Measurements from ENCODE around the gene NPC1.
"Not testable (repeated sequence)": the region's sequence is repeated elsewhere in the genome, so short reads cannot be mapped to it uniquely, and the experiment has no call there.

NPC1 gene

GRCh38 chr18:23573626-23574431 lies 12.5 kb downstream of the NPC1 start:
- DNase-seq, result peak; percentile 83 to 87 (median 86)

- no peak for DNase-seq
Measured at GRCh38 chr18:23573020-23573419, 13.3 kb downstream of the NPC1 start.

- DNase-seq, result no peak
Measured at GRCh38 chr18:23572570-23572969, 13.7 kb downstream of the NPC1 start.

DNA sequence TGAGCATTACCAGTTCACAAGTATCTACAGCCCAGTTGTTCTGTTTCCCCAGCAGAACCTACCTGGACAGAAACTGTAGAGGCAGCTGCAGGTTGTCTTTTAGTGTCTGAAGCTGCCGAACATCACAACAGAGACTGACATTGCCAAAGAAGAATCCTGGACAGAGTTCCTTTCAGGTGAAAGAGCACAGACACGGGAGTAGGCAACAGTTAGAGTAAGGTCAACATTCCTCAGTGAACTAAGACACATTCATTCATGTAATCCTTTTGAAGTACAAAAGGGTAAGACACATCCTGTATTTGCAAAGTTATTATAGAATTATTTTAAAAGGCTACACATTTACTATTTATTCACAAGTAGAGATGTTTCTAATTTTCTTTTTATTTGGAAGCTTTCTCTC lies 14.3 kb downstream of the NPC1 start:
- no peak for DNase-seq

DNA sequence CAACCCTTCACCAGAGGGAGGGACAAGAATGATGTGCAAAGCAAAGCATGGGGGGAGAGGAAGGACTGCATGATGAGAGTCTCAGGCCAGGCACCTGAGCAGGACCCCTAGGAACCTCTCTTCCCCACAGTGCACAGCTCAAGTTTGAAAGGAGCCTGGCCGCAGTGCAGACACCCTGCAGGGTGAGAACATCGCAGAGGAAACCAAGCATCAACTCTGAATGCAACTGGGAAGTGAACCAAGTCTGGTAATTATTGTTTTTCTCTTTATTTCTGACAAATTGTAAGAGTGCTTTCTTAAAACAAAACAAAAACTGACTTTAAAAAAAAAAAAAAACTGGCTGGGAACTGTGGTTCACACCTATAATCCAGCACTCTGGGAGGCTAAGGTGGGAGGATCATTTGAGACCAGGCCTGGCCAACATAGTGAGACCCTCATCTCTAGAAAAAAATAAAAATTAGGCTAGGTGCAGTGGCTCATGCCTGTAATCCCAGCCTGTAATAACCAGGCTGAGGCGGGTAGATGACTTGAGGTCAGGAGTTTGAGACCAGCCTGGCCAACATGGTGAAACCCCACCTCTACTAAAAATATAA lies 15.3 kb downstream of the NPC1 start:
- no peak for DNase-seq

DNA sequence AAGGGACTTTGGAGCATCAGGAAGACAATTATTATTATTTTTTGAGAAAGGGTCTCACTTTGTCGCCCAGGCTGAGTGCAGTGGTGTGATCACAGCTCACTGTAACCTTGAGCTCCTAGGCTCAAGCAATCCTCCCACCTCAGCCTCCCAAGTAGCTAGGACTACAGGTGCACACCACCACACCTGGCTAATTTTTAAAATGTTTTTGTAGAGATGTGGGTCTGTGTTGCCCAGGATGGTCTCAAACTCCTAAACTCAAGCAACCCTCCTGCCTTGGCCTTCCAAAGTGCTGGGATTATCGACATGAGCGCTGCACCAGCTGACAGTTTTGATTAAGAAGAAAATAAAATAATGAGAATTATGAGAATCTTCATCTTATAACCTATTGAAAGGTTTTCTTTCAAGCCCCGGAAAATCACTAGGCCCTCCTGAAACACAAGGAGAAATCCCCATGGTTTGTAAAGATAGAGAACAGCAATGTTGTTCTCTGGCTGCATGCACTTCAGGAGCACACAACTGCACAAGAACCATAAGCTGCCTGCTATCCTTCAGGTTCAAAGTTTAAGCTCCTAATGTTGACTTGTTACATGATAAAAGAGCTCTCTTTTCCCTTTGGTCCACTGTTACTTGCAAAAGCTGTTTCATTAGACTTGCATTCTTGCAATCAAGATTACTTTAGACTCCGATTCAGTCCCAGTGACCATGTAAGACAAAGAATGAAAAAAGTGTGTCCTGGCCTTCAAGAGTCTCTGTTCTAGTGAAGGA lies 16.8 kb downstream of the NPC1 start:
- DNase-seq, result no peak

- no peak for DNase-seq
Measured at GRCh38 chr18:23568281-23569138, 17.8 kb downstream of the NPC1 start.

DNA sequence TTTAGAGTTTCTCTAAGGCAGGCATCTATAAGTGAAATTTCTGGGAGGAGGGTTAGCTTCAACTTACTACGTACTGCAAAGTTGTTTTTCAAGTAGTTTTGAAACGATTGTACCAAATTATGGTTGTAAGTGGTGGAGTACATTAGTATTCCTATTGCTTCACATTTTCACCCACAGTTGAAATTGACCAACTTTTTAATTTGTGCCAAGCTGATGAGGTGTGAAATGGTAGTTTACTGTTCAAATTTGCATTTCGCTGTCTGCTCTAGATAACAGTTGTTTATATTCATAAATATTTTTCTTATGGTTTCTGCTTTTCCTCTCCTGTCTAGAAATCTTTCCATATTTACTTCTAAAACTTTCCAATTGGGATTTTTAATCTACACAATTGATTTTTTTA lies 18.6 kb downstream of the NPC1 start:
- DNase-seq, result no peak

DNA sequence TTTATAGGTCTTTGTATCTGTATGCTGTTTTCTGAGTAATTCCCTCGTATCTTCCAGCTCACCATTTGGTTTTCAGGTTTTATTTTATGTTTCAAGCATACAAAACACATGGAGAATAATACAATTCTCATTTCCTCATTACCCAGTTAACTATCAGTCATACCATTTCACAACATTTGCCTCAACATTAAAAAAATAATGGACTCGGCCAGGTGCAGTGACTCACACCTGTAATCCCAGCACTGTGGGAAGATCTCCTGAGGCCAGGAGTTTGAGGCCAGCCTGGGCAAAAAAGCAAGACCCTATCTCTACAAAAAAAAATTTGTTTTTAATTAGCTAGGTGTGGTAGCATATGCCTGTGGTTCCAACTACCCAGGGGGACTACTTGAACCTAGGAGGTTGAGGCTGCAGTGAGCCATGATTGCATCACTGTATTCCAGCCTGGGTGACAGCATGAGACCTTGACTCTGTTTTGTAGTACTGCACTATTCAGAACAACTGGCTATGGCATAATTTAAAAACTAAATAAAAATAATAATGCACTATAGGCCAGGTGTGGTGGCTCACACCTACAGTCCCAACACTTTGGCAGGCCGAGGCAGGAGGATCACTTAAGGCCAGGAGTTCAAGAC lies 20.3 kb downstream of the NPC1 start:
- DNase-seq, result no peak

- peak; percentile 66 to 90 (median 85) for DNase-seq
Measured at GRCh38 chr18:23563377-23564043, 22.8 kb downstream of the NPC1 start.

- no peak for DNase-seq
Measured at GRCh38 chr18:23560186-23560585, 26.1 kb downstream of the NPC1 start.

GRCh38 chr18:23557511-23557910 lies 28.8 kb downstream of the NPC1 start:
- DNase-seq, result not testable (repeated sequence)

DNA sequence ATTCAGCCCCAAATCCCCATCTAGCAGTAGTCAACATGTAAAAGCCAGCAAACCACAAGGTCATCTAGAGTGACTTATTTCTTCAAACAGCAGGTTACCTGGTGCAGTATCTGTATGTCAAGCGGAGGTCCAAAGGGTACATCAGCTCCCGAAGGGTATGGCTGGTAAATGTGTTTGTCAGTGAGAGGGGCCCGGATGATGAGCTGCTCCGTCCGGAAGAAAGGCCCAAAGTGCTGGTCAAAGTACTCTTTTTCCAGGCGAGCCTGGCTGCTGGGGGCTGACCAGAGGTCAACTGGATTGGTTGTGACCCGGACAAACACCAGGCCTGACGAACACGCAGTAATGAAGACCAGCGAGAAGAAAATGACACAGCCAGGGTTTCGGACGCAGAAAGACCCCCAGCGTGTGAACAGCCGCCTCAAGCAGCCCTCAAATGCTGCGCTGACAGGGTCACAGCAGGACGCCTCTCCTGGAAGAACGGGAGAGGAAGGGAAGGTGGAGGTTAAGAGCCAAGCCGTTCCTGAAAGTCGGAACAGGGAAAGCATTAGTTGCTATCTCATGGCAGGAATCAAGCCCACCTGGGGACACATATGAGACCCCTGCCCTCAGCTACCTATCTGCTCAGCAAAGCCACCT lies 30.0 kb downstream of the NPC1 start:
- no peak for DNase-seq

DNA sequence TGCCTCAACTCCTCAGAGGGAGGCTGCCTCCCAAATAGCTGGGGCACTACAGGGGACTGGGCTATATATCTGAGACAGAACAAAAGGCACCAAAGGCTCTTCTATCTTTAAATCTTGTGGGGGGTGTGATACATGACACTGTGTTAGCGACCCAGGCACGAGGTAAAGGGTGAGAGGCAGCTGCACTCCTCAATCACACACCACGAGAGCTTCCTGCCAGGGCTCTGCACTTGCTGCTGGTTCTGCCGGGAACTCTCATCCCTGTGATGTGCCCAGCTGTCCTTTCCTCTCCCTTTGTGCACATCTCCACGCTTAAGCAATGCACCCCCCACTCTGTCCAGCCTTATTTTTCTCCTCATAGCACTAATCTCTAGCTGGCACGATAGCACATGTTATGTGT lies 32.4 kb downstream of the NPC1 start:
- no peak for DNase-seq

DNA sequence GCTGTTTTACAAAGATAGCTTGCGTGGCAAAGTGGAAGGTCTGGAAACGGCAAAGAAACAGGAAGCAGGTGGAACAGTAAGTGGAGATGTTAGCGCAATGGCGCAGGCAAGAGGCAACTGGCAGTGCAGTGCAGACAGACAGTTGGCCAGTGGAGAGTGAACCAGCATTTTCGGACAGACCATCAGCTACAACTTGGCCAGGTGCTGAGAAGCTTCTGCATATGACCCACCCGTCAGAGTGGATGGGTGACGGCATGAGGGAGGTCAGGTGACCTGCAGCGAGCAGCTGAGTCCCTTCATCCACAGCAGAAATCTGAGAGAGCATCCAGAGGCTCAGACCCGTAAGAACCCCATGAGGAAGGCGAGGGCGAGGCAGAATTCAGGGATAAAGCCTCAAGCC lies 33.8 kb downstream of the NPC1 start:
- no peak for DNase-seq

DNA sequence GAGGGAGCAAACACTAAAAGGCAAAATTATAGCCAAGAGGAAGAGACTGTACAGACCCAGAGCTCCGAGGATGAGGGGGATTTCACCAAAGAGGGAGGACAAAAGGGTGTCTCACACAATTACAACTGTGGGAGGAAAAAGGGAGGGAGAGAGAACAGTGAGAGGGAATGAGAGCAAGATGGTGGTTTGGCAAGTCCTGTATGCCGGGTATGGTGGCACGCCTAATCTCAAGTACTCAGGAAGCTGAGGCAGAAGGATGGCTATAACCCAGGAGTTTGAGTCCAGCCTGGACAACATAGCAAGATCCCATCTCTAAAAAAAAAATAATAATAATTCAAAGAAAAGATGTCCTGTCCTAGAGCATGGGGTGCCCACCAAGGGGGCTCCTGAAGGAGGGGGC lies 34.3 kb downstream of the NPC1 start:
- no peak for DNase-seq

- DNase-seq, result no peak
Measured at GRCh38 chr18:23550898-23551297, 35.4 kb downstream of the NPC1 start.

- no peak for DNase-seq
Measured at GRCh38 chr18:23548719-23549118, 37.6 kb downstream of the NPC1 start.

GRCh38 chr18:23548275-23548674 lies 38.0 kb downstream of the NPC1 start:
- DNase-seq, result no peak

- peak in 1 of 3 donors; percentile 27 for DNase-seq
Measured at GRCh38 chr18:23547846-23548245, 38.5 kb downstream of the NPC1 start.

DNA sequence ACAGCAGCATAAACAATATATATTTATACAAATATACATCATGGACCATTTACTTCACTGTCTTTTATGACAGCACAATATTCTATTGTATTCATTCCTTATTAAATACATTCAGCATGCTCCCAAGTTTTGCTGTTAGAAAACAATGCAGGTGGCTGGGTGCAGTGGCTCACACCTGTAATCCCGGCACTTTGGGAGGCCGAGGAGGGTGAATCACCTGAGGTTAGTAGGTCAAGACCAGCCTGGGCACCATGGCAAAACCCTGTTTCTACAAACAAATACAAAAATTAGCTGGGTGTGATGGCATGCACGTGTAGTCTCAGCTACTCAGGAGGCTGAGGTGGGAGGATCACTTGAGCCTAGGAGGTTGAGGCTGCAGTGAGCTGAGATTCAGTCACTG lies 39.0 kb downstream of the NPC1 start:
- DNase-seq, result no peak

Measured in suppressor macrophage treated with lipopolysaccharide for 1 hour (primary cell).